DLD1 (cell line): ENCODE results near the gene ZNF277.

Source experiments
- in situ Hi-C: cut with HindIII; loops from 2 replicates; pipeline ENCODE4 v1.10.0; 2017; ENCODE audit warnings: low sequenced_read_pairs

Gene ZNF277

DNA sequence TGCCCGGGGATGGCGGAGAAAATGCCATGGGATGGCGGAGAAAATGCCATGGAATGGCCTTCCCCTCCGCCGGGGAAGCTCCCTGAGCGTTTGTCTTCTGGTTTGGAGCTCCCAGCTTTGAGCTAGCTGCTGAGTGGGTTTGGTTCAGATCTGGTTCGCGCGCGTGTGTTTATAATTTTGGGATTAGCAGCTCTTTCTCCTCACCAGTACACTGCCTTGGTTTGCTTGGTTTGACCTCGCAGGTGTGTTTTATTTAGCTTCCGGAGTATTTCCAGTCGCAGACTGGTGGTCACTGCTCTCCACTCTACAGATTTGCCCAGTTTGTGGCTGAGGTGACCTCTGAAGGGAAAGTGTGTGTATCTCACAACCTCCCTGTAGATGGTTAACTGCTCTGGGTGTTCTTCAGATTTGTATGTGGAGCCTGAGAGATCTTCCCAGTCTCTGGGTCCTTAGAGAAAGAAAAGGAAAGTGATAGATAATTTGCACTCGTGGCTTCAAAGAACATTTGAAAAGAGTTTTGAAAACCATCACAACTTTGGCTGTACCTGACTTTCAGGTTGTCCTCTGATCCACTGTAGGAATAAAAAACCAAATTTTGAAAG lies 597 bp downstream of the ZNF277 start:
- in situ Hi-C loops: no loop called here

DNA sequence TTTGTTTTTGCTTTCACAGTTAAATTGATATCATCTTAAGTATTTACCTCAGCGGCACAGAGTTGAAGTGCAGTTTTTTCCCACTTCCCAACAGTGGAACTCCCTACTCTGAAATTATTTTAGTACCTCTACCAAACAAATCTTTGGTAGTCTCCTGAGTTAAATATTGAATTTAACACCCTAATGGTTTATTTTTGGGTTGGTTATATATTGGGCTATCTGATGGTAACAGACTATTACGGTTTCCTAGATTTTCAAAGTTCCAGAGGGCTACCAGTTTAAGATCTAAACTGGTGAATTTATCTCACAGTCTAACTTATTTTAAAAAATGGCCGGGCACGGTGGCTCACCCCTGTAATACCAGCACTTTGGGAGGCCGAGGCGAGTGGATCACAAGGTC lies 1.3 kb downstream of the ZNF277 start:
- in situ Hi-C loops: no loop called here

DNA sequence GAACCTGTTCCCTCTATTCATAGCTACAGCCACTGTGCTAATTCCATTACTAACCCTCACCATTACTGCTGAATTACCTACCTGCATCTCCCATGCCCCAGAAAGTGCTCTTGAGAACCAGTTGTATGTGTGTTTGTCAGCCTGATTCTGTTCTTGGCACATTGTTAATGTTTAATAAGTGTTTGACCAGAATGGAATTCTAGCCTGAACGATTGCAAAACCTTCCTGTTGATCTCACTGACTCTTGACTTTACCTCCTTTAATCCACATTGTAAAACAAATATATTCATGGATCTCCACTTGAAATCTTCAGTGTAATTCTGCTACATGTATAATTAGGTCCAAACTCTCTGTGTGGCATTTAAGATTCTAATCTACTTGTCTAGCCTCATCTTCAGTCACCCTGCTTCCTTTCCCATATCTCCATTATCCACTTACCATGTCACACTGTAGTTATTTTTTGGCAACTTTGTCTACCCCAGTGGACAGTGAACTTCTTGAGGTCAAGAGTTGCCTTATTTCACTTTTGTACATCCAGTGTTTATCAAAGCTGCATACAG lies 4.9 kb downstream of the ZNF277 start:
- in situ Hi-C loops: no loop called here

DNA sequence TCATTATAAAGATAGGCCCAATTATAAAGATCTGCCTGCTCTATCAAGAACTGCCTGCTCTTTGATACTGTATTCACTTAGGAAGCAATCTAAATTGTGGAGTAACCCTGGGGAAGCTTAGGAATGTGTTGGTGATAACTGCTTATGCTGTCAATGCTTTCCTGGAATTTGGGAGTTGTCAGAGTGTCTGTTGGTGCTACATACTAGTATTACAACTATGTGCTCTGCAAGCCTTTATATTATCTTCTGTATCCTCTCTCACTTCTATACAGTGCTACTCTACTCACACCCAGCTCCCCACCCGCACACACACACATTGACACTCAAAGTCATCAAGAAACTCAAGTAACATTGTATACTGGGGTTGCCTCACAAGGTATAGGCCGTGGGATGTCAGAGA lies 6.1 kb downstream of the ZNF277 start:
- in situ Hi-C loops: no loop called here

DNA sequence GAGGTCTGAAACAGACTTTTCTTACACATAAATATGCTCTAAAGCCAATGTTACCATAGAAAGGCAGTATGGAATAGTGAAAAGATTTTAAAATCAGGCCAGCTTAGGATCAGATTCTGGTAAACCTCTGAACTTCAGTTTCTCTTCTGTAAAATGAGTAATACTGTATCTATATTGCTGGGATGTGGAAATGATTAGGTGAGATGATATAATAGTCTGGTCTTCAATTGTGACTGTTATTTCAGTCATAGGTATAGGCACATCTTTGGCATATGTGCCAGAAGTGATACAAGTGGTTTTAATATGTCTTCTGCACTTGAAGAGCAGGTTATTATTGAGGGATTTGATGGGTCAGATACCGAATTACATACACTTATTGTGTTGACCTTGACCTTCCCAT lies 7.2 kb downstream of the ZNF277 start:
- in situ Hi-C loops: no loop called here

DNA sequence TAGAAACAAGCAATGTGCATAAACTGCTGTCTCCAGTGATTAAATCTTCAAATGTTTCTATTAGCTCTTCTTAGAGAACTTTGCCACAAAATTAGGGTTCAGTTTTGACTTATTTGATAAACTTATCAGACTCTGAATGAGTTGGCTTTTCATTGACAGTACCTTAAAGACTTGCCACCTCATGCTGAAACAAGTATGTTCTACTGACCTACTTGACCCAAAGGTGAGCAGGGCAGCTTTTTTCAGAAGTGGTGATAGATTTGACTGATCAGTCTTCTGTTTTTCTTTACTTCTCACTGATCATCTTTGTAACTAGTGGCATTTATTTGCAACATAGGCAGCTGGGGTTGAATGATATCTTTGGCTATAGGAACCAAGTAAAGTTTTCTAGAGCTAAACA lies 7.8 kb downstream of the ZNF277 start:
- in situ Hi-C loops: no loop called here

DNA sequence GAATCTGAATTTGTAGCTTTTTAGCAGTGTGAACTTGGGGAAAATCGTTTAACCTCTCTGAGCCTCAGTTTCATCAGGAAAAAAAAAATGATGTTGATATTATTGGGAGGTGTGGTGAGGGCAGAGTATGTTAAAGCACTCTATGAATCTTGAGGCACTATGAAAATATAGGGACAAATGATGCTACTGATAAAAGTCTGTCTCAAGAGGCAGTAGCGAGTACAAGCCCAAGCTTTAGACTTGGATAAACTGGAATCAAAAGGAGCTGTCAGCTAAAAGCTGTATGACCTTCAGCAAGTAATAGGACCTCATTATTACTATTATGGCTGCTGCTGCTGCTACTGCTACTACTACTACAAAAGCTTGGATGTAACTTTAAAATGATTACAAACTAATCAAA lies 8.4 kb downstream of the ZNF277 start:
- in situ Hi-C loops: no loop called here

DNA sequence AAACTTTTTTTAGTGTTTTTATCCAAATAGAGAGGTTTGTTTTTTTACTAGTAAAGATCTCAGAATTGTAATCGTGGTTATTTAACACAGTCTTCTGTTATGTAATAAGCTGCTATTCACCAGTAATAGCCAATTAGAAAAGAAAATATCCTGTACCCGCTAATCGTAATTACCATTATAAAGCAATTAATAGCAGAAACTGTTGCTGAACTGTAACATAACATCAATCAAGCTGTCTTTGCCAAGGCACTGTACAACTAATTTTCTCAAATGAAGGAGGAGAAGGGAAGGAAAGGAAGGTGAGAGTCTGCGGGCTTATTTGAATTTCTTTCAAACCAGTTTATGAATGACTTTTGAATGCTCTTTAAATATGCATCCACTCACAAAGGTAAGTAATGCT lies 9.3 kb downstream of the ZNF277 start:
- in situ Hi-C loops: no loop called here

DNA sequence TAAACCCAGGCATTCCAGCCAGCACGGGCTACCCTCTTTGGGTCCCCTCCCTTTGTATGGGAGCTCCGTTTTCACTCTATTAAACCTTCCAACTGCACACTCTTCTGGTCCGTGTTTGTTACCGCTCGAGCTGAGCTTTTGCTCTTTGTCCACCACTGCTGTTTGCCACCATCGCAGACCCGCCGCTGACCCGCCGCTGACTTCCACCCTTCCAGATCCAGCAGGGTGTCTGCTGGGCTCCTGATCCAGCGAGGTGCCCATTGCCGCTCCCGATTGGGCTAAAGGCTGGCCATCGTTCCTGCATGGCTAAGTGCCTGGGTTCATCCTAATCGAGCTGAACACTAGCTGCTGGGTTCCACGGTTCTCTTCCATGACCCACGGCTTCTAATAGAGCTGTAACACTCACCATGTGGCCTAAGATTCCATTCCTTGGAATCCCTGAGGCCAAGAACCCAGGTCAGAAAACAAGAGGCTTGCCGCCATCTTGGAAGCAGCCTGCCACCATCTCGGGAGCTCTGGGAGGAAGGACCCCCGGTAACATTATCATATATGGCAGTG lies 14.5 kb downstream of the ZNF277 start:
- in situ Hi-C loops: no loop called here

DNA sequence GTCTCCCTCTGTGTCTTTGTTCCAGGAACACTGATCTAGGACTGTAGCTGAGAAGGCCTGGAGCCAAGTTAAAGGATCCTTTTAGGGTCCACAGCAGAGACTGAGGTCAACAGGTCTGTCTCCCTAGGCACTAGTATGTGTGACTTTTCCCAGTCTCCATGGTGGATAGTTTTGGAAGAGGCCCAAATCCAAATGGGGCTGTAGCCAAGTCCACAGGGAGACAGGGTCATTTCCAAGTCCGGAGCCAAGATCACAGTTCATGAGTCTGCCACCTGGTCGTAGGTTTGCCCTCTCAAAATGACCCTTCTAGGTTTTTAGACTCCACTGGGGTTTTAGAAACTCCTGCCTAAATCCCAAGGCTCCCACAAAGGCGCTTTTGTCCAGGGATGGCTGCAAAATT lies 16.8 kb downstream of the ZNF277 start:
- in situ Hi-C loops: no loop called here

DNA sequence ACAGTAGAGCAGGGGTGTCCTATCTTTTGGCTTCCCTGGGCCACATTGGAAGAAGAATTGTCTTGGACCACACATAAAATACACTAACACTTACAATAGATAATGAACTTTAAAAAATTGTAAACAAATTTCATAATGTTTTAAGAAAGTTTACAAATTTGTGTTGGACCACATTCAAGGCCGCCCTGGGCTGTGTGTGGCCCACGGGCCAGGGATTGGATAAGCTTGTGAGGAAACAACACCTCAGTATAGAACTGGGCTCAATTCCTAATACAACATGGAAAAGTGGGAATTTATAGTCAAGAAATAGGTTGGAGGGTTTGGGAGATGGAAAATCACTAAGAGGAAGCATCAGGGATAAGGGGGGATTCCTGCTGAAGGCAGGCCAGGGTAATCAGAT lies 17.7 kb downstream of the ZNF277 start:
- in situ Hi-C loops: no loop called here

DNA sequence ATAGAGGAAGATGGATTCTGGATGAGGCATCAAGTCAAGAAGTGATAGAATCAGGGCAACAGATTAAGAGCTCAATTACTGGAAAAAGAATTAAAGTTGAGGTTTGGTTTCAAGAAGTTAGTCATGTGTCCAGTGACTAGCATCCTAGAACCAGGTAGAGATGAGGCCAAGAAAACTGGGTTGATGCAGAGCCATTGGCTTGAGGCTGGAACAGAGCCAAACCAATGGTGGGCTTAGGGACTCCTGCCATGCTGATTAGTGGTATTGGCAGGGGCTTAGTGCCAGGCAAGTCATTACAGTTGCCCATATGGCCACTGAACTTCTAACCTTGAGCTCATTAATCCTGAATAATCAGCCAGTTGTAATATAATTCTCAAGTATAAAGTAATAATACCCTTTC lies 18.5 kb downstream of the ZNF277 start:
- in situ Hi-C loops: no loop called here

DNA sequence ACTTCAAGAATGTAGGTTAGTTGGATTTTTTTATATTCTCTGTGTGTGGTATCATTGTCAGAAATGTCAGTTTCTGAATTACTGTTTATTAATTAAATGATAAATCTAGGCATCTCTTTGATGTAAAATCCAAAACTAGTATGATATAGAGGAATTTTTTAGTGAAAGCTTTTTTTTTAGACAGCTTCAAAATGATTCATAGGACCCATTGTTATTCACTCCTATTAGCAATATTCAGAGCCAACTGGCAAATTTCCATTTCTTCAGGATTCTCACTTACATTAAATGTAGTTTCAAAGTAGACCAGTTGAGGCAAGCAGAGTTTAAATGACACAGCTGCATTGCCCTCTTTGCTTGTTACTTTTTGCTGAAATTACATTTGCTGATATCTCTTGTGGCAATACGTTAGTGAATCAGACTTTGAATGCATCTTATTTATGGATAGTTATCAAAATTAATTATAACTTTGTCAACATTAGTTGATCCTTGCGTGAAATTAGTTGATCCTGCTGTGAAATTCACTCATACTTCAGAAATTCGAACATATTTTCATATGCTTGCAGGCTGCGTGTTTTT lies 20.3 kb downstream of the ZNF277 start:
- in situ Hi-C loops: no loop called here

DNA sequence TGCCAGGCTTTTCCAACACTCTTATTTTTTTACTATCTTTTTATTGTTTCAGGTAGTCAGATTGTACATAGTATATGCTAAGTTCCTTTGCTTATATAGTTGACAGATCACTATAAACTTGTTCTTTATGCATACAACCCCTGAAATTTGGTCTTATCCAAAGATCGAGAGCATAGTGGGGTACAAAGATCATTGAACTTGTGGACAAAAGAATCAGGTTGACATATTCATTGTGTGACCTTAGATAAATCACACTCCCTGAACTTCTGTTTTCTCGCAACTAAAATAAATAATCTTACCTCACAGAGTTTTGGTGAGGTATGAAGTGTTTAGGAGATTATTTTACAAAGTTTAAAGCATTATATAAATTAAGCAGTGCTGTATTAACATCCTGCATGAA lies 22.1 kb downstream of the ZNF277 start:
- in situ Hi-C loops: no loop called here

DNA sequence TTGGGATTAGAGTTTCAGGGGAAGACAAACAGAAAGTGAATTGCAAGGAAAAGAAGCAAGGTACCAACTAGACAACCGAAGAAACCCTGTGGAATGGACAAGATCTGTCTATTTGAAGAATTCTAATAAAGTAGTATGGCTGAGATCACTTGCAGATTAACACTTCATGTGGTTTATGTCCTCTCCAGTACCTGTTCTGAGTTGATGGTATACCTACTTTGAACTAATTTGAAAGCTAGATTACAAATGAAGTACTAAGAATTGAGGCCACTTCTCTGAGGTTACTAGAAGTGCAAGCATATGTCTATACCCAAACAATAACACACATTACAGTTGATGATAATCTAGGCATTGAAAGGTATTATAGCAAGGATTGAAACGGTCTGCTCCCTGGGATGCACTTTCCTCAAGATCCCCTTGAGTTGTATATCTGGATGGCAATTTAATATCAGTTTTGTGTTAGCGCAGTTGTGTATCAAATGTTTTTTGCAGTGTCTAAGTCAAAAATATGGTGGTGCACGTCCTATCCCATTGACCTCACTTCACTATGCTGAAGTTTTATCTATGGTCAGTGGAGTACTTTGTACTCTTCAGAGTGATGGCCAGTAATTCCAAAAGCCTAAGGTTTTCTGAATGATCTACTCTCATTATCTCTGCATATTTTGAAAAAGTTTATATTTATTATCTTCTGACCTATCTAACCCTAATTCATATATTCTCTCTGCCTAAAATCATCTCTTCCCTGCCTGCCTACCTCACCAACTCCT lies 25.9 kb downstream of the ZNF277 start:
- in situ Hi-C loops: no loop called here

DNA sequence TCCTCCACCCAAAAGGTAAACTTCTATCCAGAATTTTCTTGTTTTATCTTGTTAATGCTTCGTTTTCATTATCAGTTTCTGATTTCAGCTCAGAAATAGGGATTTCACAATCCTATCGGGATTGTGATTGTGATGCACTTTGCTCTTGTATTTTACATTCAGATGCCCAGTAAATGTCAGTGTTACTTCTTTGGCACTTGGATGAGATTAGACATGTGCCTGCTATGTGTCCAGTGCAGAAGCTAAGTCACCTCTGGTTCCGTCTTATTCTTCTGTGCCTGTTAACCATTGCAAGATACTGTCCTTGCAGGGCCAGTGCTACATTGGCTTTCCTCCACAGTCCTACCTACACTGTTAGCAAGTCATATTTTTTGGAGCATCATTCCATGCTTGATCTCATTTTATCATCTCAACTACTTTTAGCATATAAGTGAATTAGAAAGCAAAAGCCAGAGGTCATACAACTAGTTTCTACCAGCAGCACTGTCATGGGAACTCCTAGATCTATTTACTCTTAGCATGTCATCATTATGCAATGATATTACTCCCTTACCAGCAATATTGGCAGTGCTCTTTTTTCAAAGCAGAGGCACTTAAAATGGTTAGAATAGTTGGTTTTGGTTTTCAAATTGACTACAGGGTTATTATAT lies 26.7 kb downstream of the ZNF277 start:
- in situ Hi-C loops: no loop called here

DNA sequence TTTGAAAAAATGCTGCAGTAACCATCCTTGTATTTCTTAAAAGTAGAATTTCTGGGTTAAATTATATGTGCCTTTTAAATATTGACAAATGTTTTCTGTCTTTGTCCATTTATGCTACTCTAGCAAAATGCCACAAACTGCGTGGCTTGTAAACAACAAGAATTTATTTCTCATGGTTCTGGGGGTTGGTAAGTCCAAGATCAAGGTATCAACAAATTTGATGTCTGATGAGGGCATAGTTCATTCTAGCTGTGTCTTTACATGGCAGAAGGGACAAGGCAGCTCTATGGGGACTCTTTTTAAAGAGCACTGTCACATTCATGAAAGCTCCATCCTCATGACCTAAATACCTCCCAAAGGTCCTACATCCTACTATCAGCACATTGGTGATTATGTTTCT lies 27.7 kb downstream of the ZNF277 start:
- in situ Hi-C loops: no loop called here

DNA sequence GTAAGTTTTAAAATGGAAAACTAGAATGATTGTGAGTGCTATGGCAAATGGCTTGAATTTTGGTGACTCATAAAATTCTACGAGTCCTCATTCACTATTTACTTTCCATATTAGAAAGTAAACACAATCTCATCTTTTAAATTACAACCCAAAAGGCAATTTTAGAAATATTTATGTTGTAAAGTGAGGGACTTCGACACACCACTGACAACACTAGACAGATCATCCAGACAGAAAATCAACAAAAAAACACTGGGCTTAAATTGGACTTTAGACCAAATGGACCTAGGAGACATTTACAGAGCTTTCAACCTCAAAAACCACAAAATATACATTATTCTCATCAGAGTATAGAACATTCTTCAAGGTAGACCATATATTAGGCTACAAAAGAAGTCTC lies 30.1 kb downstream of the ZNF277 start:
- in situ Hi-C loops: no loop called here

DNA sequence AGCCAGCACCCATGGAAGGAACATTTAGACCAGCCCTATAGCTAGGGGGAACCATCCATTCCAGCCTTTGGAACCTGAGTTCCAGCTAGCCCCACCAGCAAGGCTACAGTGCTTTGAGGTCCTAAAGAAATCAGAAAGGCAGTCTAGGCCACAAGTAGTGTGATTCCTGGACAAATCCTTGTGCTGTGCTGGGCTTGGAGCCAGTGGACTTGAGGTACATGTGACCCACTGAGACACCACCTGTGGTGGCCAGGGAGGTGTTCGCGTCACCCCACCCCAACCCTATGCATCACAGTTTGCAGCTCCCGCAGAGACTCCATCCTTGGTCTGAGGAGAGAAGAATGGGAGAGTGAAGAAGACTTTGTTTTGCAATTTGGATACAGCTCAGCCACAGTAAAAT lies 31.8 kb downstream of the ZNF277 start:
- in situ Hi-C loops: no loop called here

DNA sequence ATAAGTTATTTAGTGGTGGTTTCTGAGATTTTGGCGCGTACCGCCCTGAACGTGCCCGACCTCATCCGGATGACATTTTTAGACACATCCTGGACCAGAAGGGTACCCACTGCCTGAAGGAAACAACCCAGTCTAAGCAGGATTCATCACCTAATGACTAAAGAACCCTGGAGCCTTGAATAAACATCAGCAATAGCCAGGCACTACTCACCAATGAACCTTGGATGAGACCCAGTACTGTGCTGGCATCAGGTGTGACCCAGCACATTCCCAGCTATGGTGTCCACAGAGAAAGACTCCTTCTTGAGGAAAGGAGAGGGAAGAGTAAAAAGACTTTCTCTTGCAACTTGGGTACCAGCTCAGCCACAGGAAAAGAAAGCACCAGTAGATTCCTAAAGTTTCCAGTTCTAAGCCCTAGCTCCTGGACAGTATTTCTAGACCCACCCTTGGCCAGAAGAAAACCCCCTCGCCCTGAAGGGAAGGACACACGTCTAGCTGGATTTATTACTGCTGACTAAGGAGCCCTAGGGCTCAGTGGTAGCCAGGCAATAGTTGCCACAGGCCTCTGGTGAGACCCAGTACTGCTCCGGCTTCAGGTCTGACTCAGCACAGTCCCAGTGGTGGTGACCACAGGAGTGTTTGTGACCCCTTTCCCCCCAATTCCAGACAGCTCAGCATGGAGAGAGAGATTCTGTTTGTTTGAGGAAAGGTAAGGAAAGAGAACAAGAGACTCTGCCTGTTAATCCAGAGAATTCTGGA lies 32.5 kb downstream of the ZNF277 start:
- in situ Hi-C loops: no loop called here

DNA sequence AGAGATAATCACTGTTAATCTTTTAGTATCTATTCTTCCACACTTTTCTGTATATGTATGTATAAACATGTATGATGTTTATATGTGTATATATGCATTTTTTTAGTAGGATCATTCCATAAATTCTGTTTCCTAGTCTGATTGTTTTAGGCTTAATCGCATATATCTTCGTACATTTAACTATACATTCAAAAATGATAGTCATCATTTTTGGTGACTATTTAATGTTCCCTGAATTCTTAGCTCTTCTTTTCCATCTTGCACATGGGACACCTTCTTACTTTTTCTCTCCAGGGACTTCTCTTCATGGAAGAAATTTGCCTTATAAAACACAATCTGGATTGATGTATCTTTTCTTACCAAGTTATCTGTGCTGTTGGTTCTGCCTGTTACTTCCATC lies 42.1 kb downstream of the ZNF277 start:
- in situ Hi-C loops: no loop called here
